ENCODE data around the gene TUT4. TPM values are rescaled to one million over a fixed set of nuclear protein-coding genes. Genes with fewer than 3 reads are reported as not detected.

The TUT4 gene
- total RNA-seq, 1 experiment from 2014 or later = 37.4 TPM

DNA sequence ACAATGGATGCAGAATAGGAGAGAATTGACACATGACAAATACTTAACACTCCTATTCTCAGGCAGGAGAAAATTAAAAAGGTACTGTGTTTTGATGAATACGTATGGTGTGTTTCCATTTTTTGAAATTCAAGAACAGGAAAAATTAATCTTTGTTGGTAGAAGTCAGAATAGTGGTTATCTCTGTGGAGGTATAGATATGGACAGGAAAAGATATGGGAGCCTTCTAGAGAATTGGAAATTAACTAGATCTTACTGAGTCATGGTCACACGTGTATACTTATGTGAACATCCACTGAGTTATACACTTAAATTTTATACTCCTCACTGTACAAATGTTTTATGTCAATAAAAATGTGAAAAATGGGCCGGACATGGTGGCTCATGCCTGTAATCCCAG is 9.9 kb upstream of the TUT4 start:
- no TSS peak for BruUV-seq (replicated peaks)

DNA sequence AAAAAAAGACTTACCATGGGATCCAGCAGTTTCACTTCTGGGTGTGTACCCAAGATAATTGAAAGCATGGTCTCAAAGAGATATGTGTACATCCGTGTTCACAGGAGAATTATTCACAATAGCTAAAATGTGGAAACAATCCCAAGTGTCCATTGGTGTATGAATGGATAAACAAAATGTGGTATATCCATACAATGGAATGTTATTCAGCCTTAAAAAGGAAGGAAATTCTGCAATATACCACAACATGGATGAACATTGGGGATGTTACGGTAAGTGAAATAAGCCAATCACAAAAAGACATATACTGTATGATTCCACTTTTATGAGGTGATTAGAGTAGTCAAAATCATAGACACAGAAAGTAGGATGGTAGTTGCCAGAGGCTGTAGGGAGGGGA is 7.0 kb upstream of the TUT4 start:
- Histone ChIP-seq H3K4me3 (ENCODE audit: low read length) (no peak overlapping the region), H3K9me3 (ENCODE audit: low read length) (no peaks in the 10 kb centered on the region), H3K79me2 (ENCODE audit: low read length) (no peaks in the 10 kb centered on the region), H3K4me1 (ENCODE audit: insufficient read depth, low read length) (no peaks in the 10 kb centered on the region), H3K27me3 (ENCODE audit: low read length) (no peaks in the 10 kb centered on the region), H3F3A (ENCODE audit: low read length, unreplicated experiment) (no peaks in the 10 kb centered on the region), H3K27ac (ENCODE audit: low read length) (no peak overlapping the region), H3K36me3 (ENCODE audit: low read depth, low read length) (no peaks in the 10 kb centered on the region), H3K9ac (ENCODE audit: low read length) (no peak overlapping the region), H3K9me2 (replicated peaks; ENCODE audit: low read length) (no peaks in the 10 kb centered on the region), H3K4me2 (ENCODE audit: low read length) (no peak overlapping the region), H2AFZ (ENCODE audit: low read length) (no peak overlapping the region), H4K20me1 (ENCODE audit: low read length) (no peaks in the 10 kb centered on the region)
- ATAC-seq (no peak), DNase-seq (no peak)
- intact Hi-C loops (cut with micrococcal nuclease) = no loop called here
- BruUV-seq (replicated peaks) = no TSS peak
- ChIA-PET CTCF (no interaction called here), POLR2A (ENCODE audit: unreplicated experiment) (no interaction called here)
- no peak for TF ChIP-seq EZH2phosphoT487 (IDR thresholded peaks at IDR 0.05; ENCODE audit: borderline replicate concordance, low read length)
- TF ChIP-seq EZH2 (IDR thresholded peaks at IDR 0.05; ENCODE audit: low read length, unreplicated experiment) = no peak
- TF ChIP-seq, protein P1, sequence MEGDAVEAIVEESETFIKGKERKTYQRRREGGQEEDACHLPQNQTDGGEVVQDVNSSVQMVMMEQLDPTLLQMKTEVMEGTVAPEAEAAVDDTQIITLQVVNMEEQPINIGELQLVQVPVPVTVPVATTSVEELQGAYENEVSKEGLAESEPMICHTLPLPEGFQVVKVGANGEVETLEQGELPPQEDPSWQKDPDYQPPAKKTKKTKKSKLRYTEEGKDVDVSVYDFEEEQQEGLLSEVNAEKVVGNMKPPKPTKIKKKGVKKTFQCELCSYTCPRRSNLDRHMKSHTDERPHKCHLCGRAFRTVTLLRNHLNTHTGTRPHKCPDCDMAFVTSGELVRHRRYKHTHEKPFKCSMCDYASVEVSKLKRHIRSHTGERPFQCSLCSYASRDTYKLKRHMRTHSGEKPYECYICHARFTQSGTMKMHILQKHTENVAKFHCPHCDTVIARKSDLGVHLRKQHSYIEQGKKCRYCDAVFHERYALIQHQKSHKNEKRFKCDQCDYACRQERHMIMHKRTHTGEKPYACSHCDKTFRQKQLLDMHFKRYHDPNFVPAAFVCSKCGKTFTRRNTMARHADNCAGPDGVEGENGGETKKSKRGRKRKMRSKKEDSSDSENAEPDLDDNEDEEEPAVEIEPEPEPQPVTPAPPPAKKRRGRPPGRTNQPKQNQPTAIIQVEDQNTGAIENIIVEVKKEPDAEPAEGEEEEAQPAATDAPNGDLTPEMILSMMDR (conservative IDR thresholded peaks at IDR 0.05; ENCODE audit: low read depth, low read length) = no peak

More for the DNA sequence above, 9.9 kb upstream of the TUT4 start:
- no peaks in the 10 kb centered on the region for H4K20me1 ChIP-seq (ENCODE audit: low read length)
- no peaks in the 10 kb centered on the region for H3F3A ChIP-seq (ENCODE audit: low read length, unreplicated experiment)
- no peaks in the 10 kb centered on the region for H3K9me3 ChIP-seq (ENCODE audit: low read length)
- ChIA-PET POLR2A (ENCODE audit: unreplicated experiment) (no interaction called here), CTCF (no interaction called here)
- H3K27ac ChIP-seq (ENCODE audit: low read length) = no peak overlapping the region
- ATAC-seq (no peak), DNase-seq (no peak)
- H3K4me3 ChIP-seq (ENCODE audit: low read length) = no peak overlapping the region
- no peak overlapping the region for H3K9ac ChIP-seq (ENCODE audit: low read length)
- H3K4me2 ChIP-seq (ENCODE audit: low read length) = no peak overlapping the region
- no peaks in the 10 kb centered on the region for H3K36me3 ChIP-seq (ENCODE audit: low read depth, low read length)
- H3K4me1 ChIP-seq (ENCODE audit: insufficient read depth, low read length) = no peaks in the 10 kb centered on the region
- no peak overlapping the region for H2AFZ ChIP-seq (ENCODE audit: low read length)
- H3K27me3 ChIP-seq (ENCODE audit: low read length) = no peaks in the 10 kb centered on the region
- TF ChIP-seq EZH2 (IDR thresholded peaks at IDR 0.05; ENCODE audit: low read length, unreplicated experiment) (no peak), EZH2phosphoT487 (IDR thresholded peaks at IDR 0.05; ENCODE audit: borderline replicate concordance, low read length) (no peak)
- TF ChIP-seq, protein P1 (conservative IDR thresholded peaks at IDR 0.05; ENCODE audit: low read depth, low read length) = no peak
- no peaks in the 10 kb centered on the region for H3K79me2 ChIP-seq (ENCODE audit: low read length)
- H3K9me2 ChIP-seq (replicated peaks; ENCODE audit: low read length) = no peaks in the 10 kb centered on the region
- intact Hi-C loops (cut with micrococcal nuclease) = no loop called here

DNA sequence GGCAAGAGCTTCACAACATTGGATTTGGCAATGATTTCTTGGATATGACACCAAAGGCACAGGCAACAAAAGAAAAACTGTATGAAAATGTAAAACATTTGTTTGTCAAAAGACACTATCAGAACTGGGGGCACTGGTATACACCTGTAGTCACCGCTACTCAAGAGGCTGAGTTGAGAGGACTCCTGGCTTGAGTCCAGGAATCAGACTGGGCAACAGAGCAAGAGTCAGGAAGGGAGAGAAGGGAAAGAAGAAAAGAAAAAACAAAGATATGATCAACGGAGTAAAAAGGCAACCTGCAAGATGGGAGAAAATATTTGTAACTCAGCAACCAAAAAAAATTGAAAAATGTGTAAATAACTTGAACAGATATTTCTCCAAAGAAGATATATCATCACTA is 6.0 kb upstream of the TUT4 start:
- no peaks in the 10 kb centered on the region; the same call in 1 of the 2 replicates for H3K79me2 ChIP-seq (ENCODE audit: low read length)
- H3K36me3 ChIP-seq (ENCODE audit: low read depth, low read length) = no peaks in the 10 kb centered on the region
- H3K4me2 ChIP-seq (ENCODE audit: low read length) = no peak overlapping the region
- no peak overlapping the region for H3K4me3 ChIP-seq (ENCODE audit: low read length)
- no peaks in the 10 kb centered on the region for H3K9me2 ChIP-seq (replicated peaks; ENCODE audit: low read length)
- H2AFZ ChIP-seq (ENCODE audit: low read length) = no peak overlapping the region
- DNase-seq = no peak
- H3K4me1 ChIP-seq (ENCODE audit: insufficient read depth, low read length) = no peaks in the 10 kb centered on the region; the same call in 1 of the 2 replicates
- H3K9ac ChIP-seq (ENCODE audit: low read length) = no peak overlapping the region
- BruUV-seq (replicated peaks) = no TSS peak
- no peaks in the 10 kb centered on the region for H3F3A ChIP-seq (ENCODE audit: low read length, unreplicated experiment)
- no peaks in the 10 kb centered on the region for H3K27me3 ChIP-seq (ENCODE audit: low read length)
- TF ChIP-seq EZH2phosphoT487 (IDR thresholded peaks at IDR 0.05; ENCODE audit: borderline replicate concordance, low read length) (no peak), EZH2 (IDR thresholded peaks at IDR 0.05; ENCODE audit: low read length, unreplicated experiment) (no peak)
- TF ChIP-seq, protein P1 (conservative IDR thresholded peaks at IDR 0.05; ENCODE audit: low read depth, low read length) = no peak
- no peak overlapping the region for H3K27ac ChIP-seq (ENCODE audit: low read length)
- POLR2A ChIA-PET (ENCODE audit: unreplicated experiment) = no interaction called here
- no peaks in the 10 kb centered on the region for H3K9me3 ChIP-seq (ENCODE audit: low read length)
- CTCF ChIA-PET = no interaction called here
- no peaks in the 10 kb centered on the region for H4K20me1 ChIP-seq (ENCODE audit: low read length)
- ATAC-seq = no peak
- intact Hi-C loops (cut with micrococcal nuclease) = no loop called here
